HG03060 (cell line): Measurements from ENCODE around the gene SMAD2.
"Not testable (repeated sequence)": the region's sequence is repeated elsewhere in the genome, so short reads cannot be mapped to it uniquely, and the experiment has no call there.

ENCODE experiments used
- ATAC-seq: cut with Tn5 transposase; IDR thresholded peaks from one replicate; pipeline ENCODE4 v1.9.1; 2021; ENCODE audit warnings: low read depth, moderate number of reproducible peaks; ENCODE audit not compliant: unreplicated experiment

The SMAD2 gene

GRCh38 chr18:47863041-47863440, 67.4 kb downstream of the SMAD2 start:
- ATAC-seq: no peak

GRCh38 chr18:47858607-47859006, 71.9 kb downstream of the SMAD2 start:
- ATAC-seq: no peak

- ATAC-seq: no peak
Measured at GRCh38 chr18:47847635-47848034, 82.8 kb downstream of the SMAD2 start.

GRCh38 chr18:47846431-47846830, 84.0 kb downstream of the SMAD2 start:
- no peak for ATAC-seq

- no peak for ATAC-seq
Measured at GRCh38 chr18:47844828-47845498, 85.5 kb downstream of the SMAD2 start.

GRCh38 chr18:47842836-47843235, 87.6 kb downstream of the SMAD2 start:
- ATAC-seq: no peak

- ATAC-seq: no peak
Measured at GRCh38 chr18:47838396-47838795, 92.1 kb downstream of the SMAD2 start.

- no peak for ATAC-seq
Measured at GRCh38 chr18:47832348-47832747, 98.1 kb downstream of the SMAD2 start.

- ATAC-seq: no peak
Measured at GRCh38 chr18:47831351-47831750, 99.1 kb downstream of the SMAD2 start.

- no peak for ATAC-seq
Measured at GRCh38 chr18:47830772-47831171, 99.7 kb downstream of the SMAD2 start.

- ATAC-seq: no peak
Measured at GRCh38 chr18:47829831-47830230, 100.6 kb downstream of the SMAD2 start.

GRCh38 chr18:47828031-47828430, 102.4 kb downstream of the SMAD2 start:
- ATAC-seq: not testable (repeated sequence)

- no peak for ATAC-seq
Measured at GRCh38 chr18:47826157-47827074, 104.0 kb downstream of the SMAD2 start.

- no peak for ATAC-seq
Measured at GRCh38 chr18:47821314-47821713, 109.1 kb downstream of the SMAD2 start.

GRCh38 chr18:47817795-47818077, 112.7 kb downstream of the SMAD2 start:
- ATAC-seq: no peak

- ATAC-seq: no peak
Measured at GRCh38 chr18:47817017-47817794, 113.3 kb downstream of the SMAD2 start.

GRCh38 chr18:47815486-47816270, 114.8 kb downstream of the SMAD2 start:
- ATAC-seq: no peak

- no peak for ATAC-seq
Measured at GRCh38 chr18:47809420-47809819, 121.0 kb downstream of the SMAD2 start.

- no peak for ATAC-seq
Measured at GRCh38 chr18:47802802-47803201, 127.7 kb downstream of the SMAD2 start.

GRCh38 chr18:47801817-47802216, 128.6 kb downstream of the SMAD2 start:
- no peak for ATAC-seq
